Spleen (tissue), 7 donors: Measurements from ENCODE around the gene TEPSIN.

Source experiments
- POLR2A ChIP-seq, 3 donors: fragments of 450-650 bp; IDR thresholded peaks; one replicate each; pipeline ENCODE4 v1.5.1; 2017; ENCODE audit warnings: antibody characterized with exemption in 3 of 3, mild to moderate bottlenecking in 1 of 3
- POLR2AphosphoS5 ChIP-seq, 3 donors: sonication (generic); formaldehyde crosslinking; IDR thresholded peaks; one replicate each; pipeline ENCODE4 v1.5.1; 2017; ENCODE audit warnings: antibody characterized with exemption in 3 of 3
- TF ChIP-seq, protein P1 (sequence below), 11 experiments: fragments of 200-600 bp in 7 of 11; fragments of 450-650 bp in 4 of 11; sonication (generic) in 4 of 11; IDR thresholded peaks in 8 of 11; conservative IDR thresholded peaks in 3 of 11; 1 replicate in 7 of 11; 2 replicates in 4 of 11; pipeline versions ENCODE4 v1.4.0 to v1.8.0; 2016 to 2021; ENCODE audit warnings: antibody characterized with exemption in 11 of 11, inconsistent platforms in 4 of 11, mild to moderate bottlenecking in 1 of 11
- donor health status: DM: no; HTN: no; CAD: no; lungs with moderate emphysema.
- donor health status: DM: no; HTN: no; CAD: no.
- donor health status: DM: no; HTN: no; CAD: no.

DNA sequence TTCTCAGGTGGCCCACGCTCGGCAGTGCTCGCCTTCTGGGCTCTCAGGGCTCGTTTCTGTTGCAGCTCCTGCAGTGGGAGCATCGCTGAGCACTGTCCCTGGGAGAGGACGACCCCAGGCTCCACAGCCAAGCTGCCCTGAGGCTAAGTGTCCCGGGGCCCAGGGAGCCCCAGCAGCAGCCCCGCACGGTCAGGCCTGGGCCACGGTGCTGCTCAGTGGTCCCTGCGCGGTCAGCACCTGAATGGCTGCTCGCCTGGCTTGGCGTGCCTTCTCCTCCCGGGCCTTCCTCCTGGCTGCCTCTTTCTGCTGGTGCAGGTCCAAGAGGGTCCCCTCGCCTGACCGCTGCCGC, 39.4 kb downstream of the TEPSIN start:
- TF ChIP-seq, protein P1, sequence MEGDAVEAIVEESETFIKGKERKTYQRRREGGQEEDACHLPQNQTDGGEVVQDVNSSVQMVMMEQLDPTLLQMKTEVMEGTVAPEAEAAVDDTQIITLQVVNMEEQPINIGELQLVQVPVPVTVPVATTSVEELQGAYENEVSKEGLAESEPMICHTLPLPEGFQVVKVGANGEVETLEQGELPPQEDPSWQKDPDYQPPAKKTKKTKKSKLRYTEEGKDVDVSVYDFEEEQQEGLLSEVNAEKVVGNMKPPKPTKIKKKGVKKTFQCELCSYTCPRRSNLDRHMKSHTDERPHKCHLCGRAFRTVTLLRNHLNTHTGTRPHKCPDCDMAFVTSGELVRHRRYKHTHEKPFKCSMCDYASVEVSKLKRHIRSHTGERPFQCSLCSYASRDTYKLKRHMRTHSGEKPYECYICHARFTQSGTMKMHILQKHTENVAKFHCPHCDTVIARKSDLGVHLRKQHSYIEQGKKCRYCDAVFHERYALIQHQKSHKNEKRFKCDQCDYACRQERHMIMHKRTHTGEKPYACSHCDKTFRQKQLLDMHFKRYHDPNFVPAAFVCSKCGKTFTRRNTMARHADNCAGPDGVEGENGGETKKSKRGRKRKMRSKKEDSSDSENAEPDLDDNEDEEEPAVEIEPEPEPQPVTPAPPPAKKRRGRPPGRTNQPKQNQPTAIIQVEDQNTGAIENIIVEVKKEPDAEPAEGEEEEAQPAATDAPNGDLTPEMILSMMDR (IDR thresholded peaks at IDR 0.05 in 8 of 11, conservative IDR thresholded peaks at IDR 0.05 in 3 of 11): no peak
- TF ChIP-seq POLR2A (IDR thresholded peaks at IDR 0.05) (no peak), POLR2AphosphoS5 (IDR thresholded peaks at IDR 0.05) (no peak)
